GM23338 (cell line): Measurements from ENCODE around the gene CRYBG1. TPM values are rescaled to one million over a fixed set of nuclear protein-coding genes. Genes with fewer than 3 reads are reported as not detected.

Experiments
- ATAC-seq: fragments of 200-7000 bp; cut with Tn5 transposase; 3 replicates; pipeline ENCODE4 v1.9.1; 2020
- DNase-seq: peaks from one replicate; pipeline ENCODE4 v3.0.0-alpha.2; 2015; ENCODE audit warnings: low spot score
- H2AFZ ChIP-seq: fragments of 200-600 bp; sonication (generic); 2 replicates; pipeline ENCODE4 v1.8.0; 2016; ENCODE audit warnings: antibody characterized with exemption, mild to moderate bottlenecking, moderate library complexity
- H3F3A ChIP-seq: fragments of 200-600 bp; sonication (generic); replicated peaks from 2 replicates; pipeline ENCODE4 v1.8.0; 2017; ENCODE audit warnings: antibody characterized with exemption, mixed run types, low read depth
- H3K27ac ChIP-seq: fragments of 200-600 bp; sonication (generic); 2 replicates; pipeline ENCODE4 v1.6.1; 2016; ENCODE audit warnings: low read depth
- H3K27me3 ChIP-seq: fragments of 200-600 bp; sonication (generic); 2 replicates; pipeline ENCODE4 v1.8.0; 2016; ENCODE audit warnings: mild to moderate bottlenecking, mixed run types, moderate library complexity; ENCODE audit not compliant: insufficient read depth
- H3K36me3 ChIP-seq: fragments of 200-600 bp; sonication (generic); 2 replicates; pipeline ENCODE4 v1.8.0; 2016; ENCODE audit warnings: mild to moderate bottlenecking; ENCODE audit not compliant: insufficient read depth
- H3K4me1 ChIP-seq: fragments of 200-600 bp; sonication (generic); 2 replicates; pipeline ENCODE4 v1.8.0; 2016; ENCODE audit warnings: mild to moderate bottlenecking, moderate library complexity; ENCODE audit not compliant: insufficient read depth
- H3K4me2 ChIP-seq: fragments of 200-600 bp; sonication (generic); 2 replicates; pipeline ENCODE4 v1.7.1; 2017; ENCODE audit warnings: mixed run types
- H3K4me3 ChIP-seq: fragments of 200-600 bp; sonication (generic); 2 replicates; pipeline ENCODE4 v1.6.1; 2016; ENCODE audit warnings: mixed run types
- H3K79me2 ChIP-seq: fragments of 200-600 bp; sonication (generic); replicated peaks from 2 replicates; pipeline ENCODE4 v1.8.0; 2017; ENCODE audit warnings: mild to moderate bottlenecking; ENCODE audit not compliant: insufficient read depth
- H3K9me2 ChIP-seq: fragments of 200-600 bp; sonication (generic); 2 replicates; pipeline ENCODE4 v1.8.0; 2017; ENCODE audit not compliant: insufficient read depth
- H4K20me1 ChIP-seq: fragments of 200-600 bp; sonication (generic); replicated peaks from 2 replicates; pipeline ENCODE4 v1.8.0; 2017; ENCODE audit warnings: mild to moderate bottlenecking; ENCODE audit not compliant: insufficient read depth
- H3K27ac Mint-ChIP-seq: 2 replicates; pipeline ENCODE4 v1.8.0; 2020; ENCODE audit warnings: inconsistent platforms, mild to moderate bottlenecking, moderate library complexity, mixed read lengths
- H3K27me3 Mint-ChIP-seq: 3 replicates; pipeline ENCODE4 v1.8.0; 2022; ENCODE audit warnings: low read depth, mild to moderate bottlenecking, moderate library complexity, mixed read lengths, inconsistent platforms; ENCODE audit not compliant: insufficient read depth, poor library complexity
- H3K36me3 Mint-ChIP-seq: 3 replicates; pipeline ENCODE4 v1.8.0; 2021; ENCODE audit warnings: low read depth, mild to moderate bottlenecking, inconsistent platforms, moderate library complexity, mixed read lengths
- H3K4me1 Mint-ChIP-seq: 3 replicates; pipeline ENCODE4 v1.8.0; 2020; ENCODE audit warnings: mild to moderate bottlenecking, inconsistent platforms, mixed read lengths
- H3K4me3 Mint-ChIP-seq: 3 replicates; pipeline ENCODE4 v1.8.0; 2021; ENCODE audit warnings: moderate library complexity, mild to moderate bottlenecking, inconsistent platforms, mixed read lengths
- H3K9me3 Mint-ChIP-seq: 3 replicates; pipeline ENCODE4 v1.8.0; 2020; ENCODE audit warnings: moderate library complexity, mild to moderate bottlenecking, inconsistent platforms, mixed read lengths
- EZH2phosphoT487 ChIP-seq: fragments of 200-600 bp; sonication (generic); IDR thresholded peaks from one replicate; pipeline ENCODE4 v1.8.1; 2018; ENCODE audit warnings: antibody characterized with exemption; ENCODE audit not compliant: unreplicated experiment
- JUNB ChIP-seq: IDR thresholded peaks from one replicate; pipeline ENCODE4 v1.6.1; 2016; ENCODE audit warnings: antibody characterized with exemption; ENCODE audit not compliant: unreplicated experiment
- NANOG ChIP-seq: IDR thresholded peaks from 2 replicates; pipeline ENCODE4 v1.6.1; 2016; ENCODE audit warnings: antibody characterized with exemption, borderline replicate concordance
- POLR2AphosphoS5 ChIP-seq: IDR thresholded peaks from 2 replicates; pipeline ENCODE4 v1.6.1; 2016; ENCODE audit warnings: antibody characterized with exemption, low read depth
- STAT1 ChIP-seq: IDR thresholded peaks from one replicate; pipeline ENCODE4 v1.6.1; 2016; ENCODE audit warnings: antibody characterized with exemption; ENCODE audit not compliant: unreplicated experiment
- ZNF114 ChIP-seq: fragments of 250-450 bp; sonication (Bioruptor Pico); IDR thresholded peaks from 2 replicates; pipeline ENCODE4 v1.5.0; 2020; ENCODE audit warnings: mild to moderate bottlenecking, moderate library complexity
- ZNF331 ChIP-seq: fragments of 250-450 bp; sonication (Bioruptor Pico); IDR thresholded peaks from 2 replicates; pipeline ENCODE4 v1.5.0; 2020; ENCODE audit warnings: low read depth, mild to moderate bottlenecking, moderate library complexity
- polyA plus RNA-seq: library from polyadenylated mRNA; unstranded; fragments of >200 nt; fragmentation: Nextera tagmentation; extraction: Ambion mirVana; gene quantifications from 2 replicates; pipeline ENCODE4 v1.2.1, GENCODE V29; 2016
- total RNA-seq: library from RNA; depleted of rRNA; stranded (reverse); fragments of >200 nt; shearing (Covaris generic); gene quantifications from 2 replicates; pipeline ENCODE4 v1.2.3, GENCODE V29; 2014
- TF ChIP-seq, protein P1 (sequence below): fragments of 250-450 bp; sonication (Bioruptor Pico); IDR thresholded peaks from 2 replicates; pipeline ENCODE4 v1.5.0; 2020; ENCODE audit warnings: mild to moderate bottlenecking, moderate library complexity
- TF ChIP-seq, protein P2 (sequence below), 2 experiments: fragments of 200-600 bp in 1 of 2; sonication (generic) in 1 of 2; conservative IDR thresholded peaks; 2 replicates each; pipeline versions ENCODE4 v1.5.1 to v1.6.1; 2016 to 2017; ENCODE audit warnings: antibody characterized with exemption in 2 of 2, low read depth in 2 of 2, mild to moderate bottlenecking in 2 of 2, moderate library complexity in 1 of 2

The CRYBG1 gene
- total and polyA plus RNA-seq, 2 experiments from 2014 or later = 3.7 to 17.2 TPM

GRCh38 chr6:106390088-106390487, 29.6 kb downstream of the CRYBG1 start:
- DNase-seq (no peak), ATAC-seq (no peak)
- Histone ChIP-seq H3K4me2 (no peak overlapping the region), H3K27ac (no peak overlapping the region), H3K9me2 (no peaks in the 10 kb centered on the region), H3K4me1 (0 out of 2 replicates have a peak, but pooled peaks cover 5% of the 10 kb centered on the region), H3F3A (no peaks in the 10 kb centered on the region), H2AFZ (no peak overlapping the region), H4K20me1 (0 out of 2 replicates have a peak, but pooled peaks cover 2% of the 10 kb centered on the region), H3K27me3 (no peaks in the 10 kb centered on the region), H3K4me3 (no peak overlapping the region), H3K36me3 (no peaks in the 10 kb centered on the region), H3K79me2 (no peaks in the 10 kb centered on the region)
- Mint-ChIP-seq H3K36me3 (0 out of 3 replicates have a peak, but pooled peaks cover 3% of the 10 kb centered on the region), H3K4me1 (peaks cover 8% of the 10 kb centered on the region; the same call in 2 of the 3 replicates), H3K9me3 (no peaks in the 10 kb centered on the region; the same call in 2 of the 3 replicates), H3K27ac (no peak overlapping the region), H3K27me3 (peaks cover 5% of the 10 kb centered on the region), H3K4me3 (no peak overlapping the region)
- TF ChIP-seq ZNF331 (CRISPR knock-in tag) (no peak), ZNF114 (CRISPR knock-in tag) (no peak), STAT1 (no peak), EZH2phosphoT487 (no peak)

- H3K4me1 Mint-ChIP-seq = peaks cover 6% of the 10 kb centered on the region; the same call in 2 of the 3 replicates
- Histone ChIP-seq H3K36me3 (no peaks in the 10 kb centered on the region), H3K79me2 (no peaks in the 10 kb centered on the region), H3K9me2 (no peaks in the 10 kb centered on the region), H3F3A (no peaks in the 10 kb centered on the region), H3K27me3 (no peaks in the 10 kb centered on the region), H4K20me1 (0 out of 2 replicates have a peak, but pooled peaks cover 2% of the 10 kb centered on the region), H3K4me2 (no peak overlapping the region), H2AFZ (no peak overlapping the region), H3K27ac (no peak overlapping the region), H3K4me3 (no peak overlapping the region), H3K4me1 (peaks cover 5% of the 10 kb centered on the region; the same call in 1 of the 2 replicates)
- ATAC-seq (no peak), DNase-seq (no peak)
- H3K27me3 Mint-ChIP-seq = peaks cover 2% of the 10 kb centered on the region
- H3K4me3 Mint-ChIP-seq = no peak overlapping the region
- no peaks in the 10 kb centered on the region for H3K36me3 Mint-ChIP-seq
- no peak overlapping the region for H3K27ac Mint-ChIP-seq
- H3K9me3 Mint-ChIP-seq = no peaks in the 10 kb centered on the region
- TF ChIP-seq STAT1 (no peak), ZNF331 (CRISPR knock-in tag) (no peak), EZH2phosphoT487 (no peak), NANOG (no peak), ZNF114 (CRISPR knock-in tag) (no peak), POLR2AphosphoS5 (no peak), JUNB (no peak)
- TF ChIP-seq, protein P1, sequence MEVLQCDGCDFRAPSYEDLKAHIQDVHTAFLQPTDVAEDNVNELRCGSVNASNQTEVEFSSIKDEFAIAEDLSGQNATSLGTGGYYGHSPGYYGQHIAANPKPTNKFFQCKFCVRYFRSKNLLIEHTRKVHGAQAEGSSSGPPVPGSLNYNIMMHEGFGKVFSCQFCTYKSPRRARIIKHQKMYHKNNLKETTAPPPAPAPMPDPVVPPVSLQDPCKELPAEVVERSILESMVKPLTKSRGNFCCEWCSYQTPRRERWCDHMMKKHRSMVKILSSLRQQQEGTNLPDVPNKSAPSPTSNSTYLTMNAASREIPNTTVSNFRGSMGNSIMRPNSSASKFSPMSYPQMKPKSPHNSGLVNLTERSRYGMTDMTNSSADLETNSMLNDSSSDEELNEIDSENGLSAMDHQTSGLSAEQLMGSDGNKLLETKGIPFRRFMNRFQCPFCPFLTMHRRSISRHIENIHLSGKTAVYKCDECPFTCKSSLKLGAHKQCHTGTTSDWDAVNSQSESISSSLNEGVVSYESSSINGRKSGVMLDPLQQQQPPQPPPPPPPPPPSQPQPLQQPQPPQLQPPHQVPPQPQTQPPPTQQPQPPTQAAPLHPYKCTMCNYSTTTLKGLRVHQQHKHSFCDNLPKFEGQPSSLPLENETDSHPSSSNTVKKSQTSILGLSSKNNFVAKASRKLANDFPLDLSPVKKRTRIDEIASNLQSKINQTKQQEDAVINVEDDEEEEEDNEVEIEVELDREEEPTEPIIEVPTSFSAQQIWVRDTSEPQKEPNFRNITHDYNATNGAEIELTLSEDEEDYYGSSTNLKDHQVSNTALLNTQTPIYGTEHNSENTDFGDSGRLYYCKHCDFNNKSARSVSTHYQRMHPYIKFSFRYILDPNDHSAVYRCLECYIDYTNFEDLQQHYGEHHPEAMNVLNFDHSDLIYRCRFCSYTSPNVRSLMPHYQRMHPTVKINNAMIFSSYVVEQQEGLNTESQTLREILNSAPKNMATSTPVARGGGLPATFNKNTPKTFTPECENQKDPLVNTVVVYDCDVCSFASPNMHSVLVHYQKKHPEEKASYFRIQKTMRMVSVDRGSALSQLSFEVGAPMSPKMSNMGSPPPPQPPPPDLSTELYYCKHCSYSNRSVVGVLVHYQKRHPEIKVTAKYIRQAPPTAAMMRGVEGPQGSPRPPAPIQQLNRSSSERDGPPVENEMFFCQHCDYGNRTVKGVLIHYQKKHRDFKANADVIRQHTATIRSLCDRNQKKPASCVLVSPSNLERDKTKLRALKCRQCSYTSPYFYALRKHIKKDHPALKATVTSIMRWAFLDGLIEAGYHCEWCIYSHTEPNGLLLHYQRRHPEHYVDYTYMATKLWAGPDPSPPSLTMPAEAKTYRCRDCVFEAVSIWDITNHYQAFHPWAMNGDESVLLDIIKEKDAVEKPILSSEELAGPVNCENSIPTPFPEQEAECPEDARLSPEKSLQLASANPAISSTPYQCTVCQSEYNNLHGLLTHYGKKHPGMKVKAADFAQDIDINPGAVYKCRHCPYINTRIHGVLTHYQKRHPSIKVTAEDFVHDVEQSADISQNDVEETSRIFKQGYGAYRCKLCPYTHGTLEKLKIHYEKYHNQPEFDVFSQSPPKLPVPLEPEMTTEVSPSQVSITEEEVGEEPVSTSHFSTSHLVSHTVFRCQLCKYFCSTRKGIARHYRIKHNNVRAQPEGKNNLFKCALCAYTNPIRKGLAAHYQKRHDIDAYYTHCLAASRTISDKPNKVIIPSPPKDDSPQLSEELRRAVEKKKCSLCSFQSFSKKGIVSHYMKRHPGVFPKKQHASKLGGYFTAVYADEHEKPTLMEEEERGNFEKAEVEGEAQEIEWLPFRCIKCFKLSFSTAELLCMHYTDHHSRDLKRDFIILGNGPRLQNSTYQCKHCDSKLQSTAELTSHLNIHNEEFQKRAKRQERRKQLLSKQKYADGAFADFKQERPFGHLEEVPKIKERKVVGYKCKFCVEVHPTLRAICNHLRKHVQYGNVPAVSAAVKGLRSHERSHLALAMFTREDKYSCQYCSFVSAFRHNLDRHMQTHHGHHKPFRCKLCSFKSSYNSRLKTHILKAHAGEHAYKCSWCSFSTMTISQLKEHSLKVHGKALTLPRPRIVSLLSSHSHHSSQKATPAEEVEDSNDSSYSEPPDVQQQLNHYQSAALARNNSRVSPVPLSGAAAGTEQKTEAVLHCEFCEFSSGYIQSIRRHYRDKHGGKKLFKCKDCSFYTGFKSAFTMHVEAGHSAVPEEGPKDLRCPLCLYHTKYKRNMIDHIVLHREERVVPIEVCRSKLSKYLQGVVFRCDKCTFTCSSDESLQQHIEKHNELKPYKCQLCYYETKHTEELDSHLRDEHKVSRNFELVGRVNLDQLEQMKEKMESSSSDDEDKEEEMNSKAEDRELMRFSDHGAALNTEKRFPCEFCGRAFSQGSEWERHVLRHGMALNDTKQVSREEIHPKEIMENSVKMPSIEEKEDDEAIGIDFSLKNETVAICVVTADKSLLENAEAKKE (CRISPR knock-in tag) = no peak
- TF ChIP-seq, protein P2, sequence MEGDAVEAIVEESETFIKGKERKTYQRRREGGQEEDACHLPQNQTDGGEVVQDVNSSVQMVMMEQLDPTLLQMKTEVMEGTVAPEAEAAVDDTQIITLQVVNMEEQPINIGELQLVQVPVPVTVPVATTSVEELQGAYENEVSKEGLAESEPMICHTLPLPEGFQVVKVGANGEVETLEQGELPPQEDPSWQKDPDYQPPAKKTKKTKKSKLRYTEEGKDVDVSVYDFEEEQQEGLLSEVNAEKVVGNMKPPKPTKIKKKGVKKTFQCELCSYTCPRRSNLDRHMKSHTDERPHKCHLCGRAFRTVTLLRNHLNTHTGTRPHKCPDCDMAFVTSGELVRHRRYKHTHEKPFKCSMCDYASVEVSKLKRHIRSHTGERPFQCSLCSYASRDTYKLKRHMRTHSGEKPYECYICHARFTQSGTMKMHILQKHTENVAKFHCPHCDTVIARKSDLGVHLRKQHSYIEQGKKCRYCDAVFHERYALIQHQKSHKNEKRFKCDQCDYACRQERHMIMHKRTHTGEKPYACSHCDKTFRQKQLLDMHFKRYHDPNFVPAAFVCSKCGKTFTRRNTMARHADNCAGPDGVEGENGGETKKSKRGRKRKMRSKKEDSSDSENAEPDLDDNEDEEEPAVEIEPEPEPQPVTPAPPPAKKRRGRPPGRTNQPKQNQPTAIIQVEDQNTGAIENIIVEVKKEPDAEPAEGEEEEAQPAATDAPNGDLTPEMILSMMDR (conservative IDR thresholded peaks at IDR 0.05; ENCODE audit: low read depth in 2 of 2) = no peak
These were observed 36.1 kb downstream of the CRYBG1 start for GRCh38 chr6:106396426-106397220.
